T-helper 2 cell treated with Interferon-gamma antibody and Interleukin-4, amounts not matched to agents 5 μg/mL and 100 μg/mL, for 36 hours (primary cell): Measurements from ENCODE around the gene CYP27B1.

Source experiments
- DNase-seq: peaks from one replicate; pipeline ENCODE4 v3.0.0; 2021; ENCODE audit warnings: low spot score
- H3K27ac Mint-ChIP-seq: one replicate; pipeline ENCODE4 v1.8.0; 2021; ENCODE audit warnings: mild to moderate bottlenecking, mixed read lengths
- H3K27me3 Mint-ChIP-seq: one replicate; pipeline ENCODE4 v1.8.0; 2021; ENCODE audit warnings: low read depth, mixed read lengths
- H3K36me3 Mint-ChIP-seq: one replicate; pipeline ENCODE4 v1.8.0; 2021; ENCODE audit warnings: low read depth, mixed read lengths
- H3K4me1 Mint-ChIP-seq: one replicate; pipeline ENCODE4 v1.8.0; 2021; ENCODE audit warnings: low read depth, mixed read lengths
- H3K4me3 Mint-ChIP-seq: one replicate; pipeline ENCODE4 v1.8.0; 2022; ENCODE audit warnings: mild to moderate bottlenecking, moderate library complexity, mixed read lengths
- H3K9me3 Mint-ChIP-seq: one replicate; pipeline ENCODE4 v1.8.0; 2021; ENCODE audit warnings: mixed read lengths

CYP27B1 gene

GRCh38 chr12:57745485-57745881 lies 21.4 kb downstream of the CYP27B1 start:
- Mint-ChIP-seq H3K27me3 (no peaks in the 10 kb centered on the region), H3K4me1 (peaks cover 46% of the 10 kb centered on the region), H3K9me3 (no peaks in the 10 kb centered on the region), H3K27ac (peak overlapping the region; percentile 99), H3K36me3 (peaks cover 44% of the 10 kb centered on the region), H3K4me3 (peak overlapping the region; percentile 96)
- no peak for DNase-seq

GRCh38 chr12:57744777-57745484 lies 21.9 kb downstream of the CYP27B1 start, which contains the start of gene TSPAN31:
TSS of gene TSPAN31 (plus strand) at chr12:57745039. CDS start at chr12:57745155, 116 bp downstream.
- H3K4me3 Mint-ChIP-seq: peak within 1 kb of the TSS; percentile 96

GRCh38 chr12:57744194-57744776 lies 22.6 kb downstream of the CYP27B1 start:
- peak; percentile 68 for DNase-seq
- peaks cover 48% of the 10 kb centered on the region for H3K4me1 Mint-ChIP-seq
- no peaks in the 10 kb centered on the region for H3K27me3 Mint-ChIP-seq
- H3K4me3 Mint-ChIP-seq: peak overlapping the region; percentile 96
- H3K36me3 Mint-ChIP-seq: peaks cover 40% of the 10 kb centered on the region
- H3K27ac Mint-ChIP-seq: peak overlapping the region; percentile 99
- H3K9me3 Mint-ChIP-seq: no peaks in the 10 kb centered on the region

More at GRCh38 chr12:57744777-57745484, 21.9 kb downstream of the CYP27B1 start, which contains the start of gene TSPAN31:
- Mint-ChIP-seq H3K27ac (peak within 1 kb of the TSS; percentile 99), H3K9me3 (no peaks in the 10 kb centered on the region), H3K27me3 (no peaks in the 10 kb centered on the region), H3K36me3 (peaks cover 39% of the 10 kb centered on the region), H3K4me1 (peaks cover 42% of the 10 kb centered on the region)
- DNase-seq: peak; percentile 93

GRCh38 chr12:57743769-57744168 lies 23.1 kb downstream of the CYP27B1 start:
- H3K4me1 Mint-ChIP-seq: peaks cover 53% of the 10 kb centered on the region
- no peaks in the 10 kb centered on the region for H3K9me3 Mint-ChIP-seq
- peak overlapping the region; percentile 96 for H3K4me3 Mint-ChIP-seq
- H3K27ac Mint-ChIP-seq: peak overlapping the region; percentile 99
- peaks cover 39% of the 10 kb centered on the region for H3K36me3 Mint-ChIP-seq
- DNase-seq: no peak
- no peaks in the 10 kb centered on the region for H3K27me3 Mint-ChIP-seq

GRCh38 chr12:57741844-57742738 lies 24.8 kb downstream of the CYP27B1 start:
- Mint-ChIP-seq H3K4me3 (peak overlapping the region; percentile 94), H3K36me3 (peaks cover 29% of the 10 kb centered on the region)
- DNase-seq: peak; percentile 74

GRCh38 chr12:57741413-57741789 lies 25.5 kb downstream of the CYP27B1 start:
- Mint-ChIP-seq H3K4me3 (peak overlapping the region; percentile 94), H3K27me3 (no peaks in the 10 kb centered on the region), H3K9me3 (no peaks in the 10 kb centered on the region), H3K4me1 (peaks cover 53% of the 10 kb centered on the region), H3K27ac (peak overlapping the region; percentile 94), H3K36me3 (peaks cover 31% of the 10 kb centered on the region)
- no peak for DNase-seq

More at GRCh38 chr12:57741844-57742738, 24.8 kb downstream of the CYP27B1 start:
- Mint-ChIP-seq H3K27ac (peak overlapping the region; percentile 94), H3K27me3 (no peaks in the 10 kb centered on the region), H3K9me3 (no peaks in the 10 kb centered on the region), H3K4me1 (peaks cover 53% of the 10 kb centered on the region)

- H3K4me3 Mint-ChIP-seq: peak overlapping the region; percentile 94
- DNase-seq: peak; percentile 72
- no peaks in the 10 kb centered on the region for H3K9me3 Mint-ChIP-seq
- H3K27me3 Mint-ChIP-seq: no peaks in the 10 kb centered on the region
- peaks cover 28% of the 10 kb centered on the region for H3K36me3 Mint-ChIP-seq
- H3K27ac Mint-ChIP-seq: peak overlapping the region; percentile 94
- H3K4me1 Mint-ChIP-seq: peaks cover 47% of the 10 kb centered on the region
Measured at GRCh38 chr12:57740656-57741412, 26.0 kb downstream of the CYP27B1 start.

- no peaks in the 10 kb centered on the region for H3K27me3 Mint-ChIP-seq
- DNase-seq: no peak
- no peaks in the 10 kb centered on the region for H3K9me3 Mint-ChIP-seq
- H3K4me1 Mint-ChIP-seq: peaks cover 42% of the 10 kb centered on the region
- H3K27ac Mint-ChIP-seq: peak overlapping the region; percentile 78
- H3K36me3 Mint-ChIP-seq: peaks cover 25% of the 10 kb centered on the region
- H3K4me3 Mint-ChIP-seq: peak overlapping the region; percentile 94
Measured at GRCh38 chr12:57739914-57740538, 26.9 kb downstream of the CYP27B1 start.

- no peaks in the 10 kb centered on the region for H3K27me3 Mint-ChIP-seq
- H3K4me1 Mint-ChIP-seq: peaks cover 37% of the 10 kb centered on the region
- H3K4me3 Mint-ChIP-seq: peak overlapping the region; percentile 81
- H3K27ac Mint-ChIP-seq: peak overlapping the region; percentile 78
- no peaks in the 10 kb centered on the region for H3K9me3 Mint-ChIP-seq
- peaks cover 31% of the 10 kb centered on the region for H3K36me3 Mint-ChIP-seq
- no peak for DNase-seq
Measured at GRCh38 chr12:57739387-57739786, 27.5 kb downstream of the CYP27B1 start.

- Mint-ChIP-seq H3K4me3 (peak within 1 kb of the TSS; percentile 81), H3K27ac (peak within 1 kb of the TSS; percentile 78), H3K36me3 (peaks cover 36% of the 10 kb centered on the region), H3K4me1 (peaks cover 31% of the 10 kb centered on the region), H3K9me3 (no peaks in the 10 kb centered on the region), H3K27me3 (no peaks in the 10 kb centered on the region)
- DNase-seq: no peak
Measured at GRCh38 chr12:57738661-57739237, 28.1 kb downstream of the CYP27B1 start, which contains the start of gene AGAP2. TSS of gene AGAP2 (minus strand) at chr12:57738742. CDS start at chr12:57738246, 496 bp downstream.

GRCh38 chr12:57737467-57738460 lies 29.1 kb downstream of the CYP27B1 start:
- H3K36me3 Mint-ChIP-seq: peaks cover 39% of the 10 kb centered on the region
- no peak for DNase-seq
- peaks cover 30% of the 10 kb centered on the region for H3K4me1 Mint-ChIP-seq

More at GRCh38 chr12:57737467-57738460, 29.1 kb downstream of the CYP27B1 start:
- H3K9me3 Mint-ChIP-seq: no peaks in the 10 kb centered on the region
- H3K27ac Mint-ChIP-seq: no peak overlapping the region
- H3K4me3 Mint-ChIP-seq: no peak overlapping the region
- H3K27me3 Mint-ChIP-seq: no peaks in the 10 kb centered on the region
